H1 (cell line): ENCODE data around the gene ZMYM3. TPM values are rescaled to one million over a fixed set of nuclear protein-coding genes. Genes with fewer than 3 reads are reported as not detected.

Source experiments
- CTCF ChIA-PET: fragments of 300-600 bp; sonication (Branson Sonifier 250); formaldehyde crosslinking; loops from one replicate; lab custom pipeline; 2021; ENCODE audit not compliant: partially characterized antibody; lab: Charles Lee
- POLR2A ChIA-PET: fragments of 300-600 bp; sonication (Branson Sonifier 250); formaldehyde crosslinking; loops from one replicate; lab custom pipeline; 2021; ENCODE audit warnings: inconsistent platforms; ENCODE audit not compliant: partially characterized antibody; lab: Charles Lee
- DNase-seq, 2 experiments: peaks; one replicate each; pipeline versions ENCODE4 v3.0.0 to v3.0.0-alpha.2; 2010 to 2022; ENCODE audit warnings: low spot score in 2 of 2, low read depth in 1 of 2, mixed read lengths in 1 of 2
- FAIRE-seq: peaks from 2 replicates; lab custom pipeline; 2011; peaks lifted over from hg19 to GRCh38; lab: Jason Lieb, UNC
- H2AFZ ChIP-seq: 2 replicates; pipeline ENCODE4 v1.8.1; 2012; ENCODE audit warnings: low read length, inconsistent platforms
- H2AK5ac ChIP-seq: 2 replicates; pipeline ENCODE4 v1.6.1; 2013; ENCODE audit warnings: low read depth, low read length
- H2BK120ac ChIP-seq: replicated peaks from 2 replicates; pipeline ENCODE3; 2013; ENCODE audit warnings: low read depth, low read length, inconsistent platforms
- H2BK12ac ChIP-seq: 2 replicates; pipeline ENCODE4 v1.6.1; 2013; ENCODE audit warnings: low read depth, low read length
- H2BK15ac ChIP-seq: 2 replicates; pipeline ENCODE4 v1.6.1; 2013; ENCODE audit warnings: low read length
- H2BK20ac ChIP-seq: 2 replicates; pipeline ENCODE4 v1.6.1; 2013; ENCODE audit warnings: low read length
- H2BK5ac ChIP-seq: 2 replicates; pipeline ENCODE4 v1.6.1; 2013; ENCODE audit warnings: low read depth, low read length
- H3K14ac ChIP-seq: 2 replicates; pipeline ENCODE4 v1.6.1; 2013; ENCODE audit warnings: inconsistent platforms; ENCODE audit not compliant: insufficient read length
- H3K18ac ChIP-seq: 2 replicates; pipeline ENCODE4 v1.6.1; 2013; ENCODE audit warnings: low read length; ENCODE audit errors: extremely low read depth
- H3K23ac ChIP-seq: 2 replicates; pipeline ENCODE4 v1.6.1; 2013; ENCODE audit warnings: inconsistent platforms; ENCODE audit not compliant: insufficient read length
- H3K23me2 ChIP-seq: 2 replicates; pipeline ENCODE4 v1.6.1; 2013; ENCODE audit warnings: low read depth, low read length
- H3K27ac ChIP-seq: 2 replicates; pipeline ENCODE4 v1.6.1; 2011; ENCODE audit warnings: low read depth, low read length, inconsistent platforms
- H3K27me3 ChIP-seq, 4 experiments: replicated peaks in 1 of 4; 1 replicate in 1 of 4; 2 replicates in 3 of 4; pipeline versions ENCODE4 v1.6.1 to v1.8.1; 2011 to 2013; ENCODE audit warnings: low read length in 3 of 4, mild to moderate bottlenecking in 3 of 4, inconsistent platforms in 2 of 4, mixed read lengths in 2 of 4, moderate library complexity in 1 of 4; ENCODE audit not compliant: control insufficient read depth in 3 of 4, insufficient read depth in 3 of 4; ENCODE audit errors: extremely low read depth in 1 of 4
- H3K36me3 ChIP-seq, 4 experiments: 2 replicates each; pipeline versions ENCODE4 v1.6.1 to v1.8.1; 2011 to 2013; ENCODE audit warnings: mild to moderate bottlenecking in 4 of 4, low read length in 3 of 4, moderate library complexity in 2 of 4, control low read depth in 1 of 4, inconsistent platforms in 1 of 4; ENCODE audit not compliant: insufficient read depth in 4 of 4, control insufficient read depth in 2 of 4
- H3K4ac ChIP-seq: replicated peaks from 2 replicates; pipeline ENCODE3; 2013; ENCODE audit warnings: low read length, low read depth, mixed read lengths, inconsistent platforms; ENCODE audit not compliant: insufficient read length
- H3K4me1 ChIP-seq, 4 experiments: replicated peaks in 1 of 4; 1 replicate in 1 of 4; 2 replicates in 3 of 4; pipeline versions ENCODE4 v1.6.1 to v1.8.1; 2011 to 2013; ENCODE audit warnings: low read length in 3 of 4, inconsistent platforms in 2 of 4, mixed read lengths in 1 of 4; ENCODE audit not compliant: insufficient read depth in 4 of 4, control insufficient read depth in 3 of 4
- H3K4me2 ChIP-seq, 2 experiments: 2 replicates each; pipeline versions ENCODE4 v1.6.1 to v1.8.1; 2011 to 2013; ENCODE audit warnings: low read depth in 2 of 2, low read length in 2 of 2, control low read depth in 1 of 2, inconsistent platforms in 1 of 2, mild to moderate bottlenecking in 1 of 2; ENCODE audit not compliant: insufficient read depth in 1 of 2
- H3K4me3 ChIP-seq, 4 experiments: fragments of 200-600, 300-600 bp in 1 of 4; sonication (generic), shearing (Covaris generic), sonication (Bioruptor Twin) in 1 of 4; 2 replicates each; pipeline versions ENCODE4 v1.5.1 to v1.8.1; 2011 to 2016; ENCODE audit warnings: low read length in 4 of 4, low read depth in 3 of 4, control low read depth in 2 of 4, inconsistent platforms in 2 of 4, mild to moderate bottlenecking in 2 of 4, mixed read lengths in 1 of 4, moderate library complexity in 1 of 4; ENCODE audit not compliant: insufficient read depth in 2 of 4; ENCODE audit errors: extremely low read depth in 1 of 4
- H3K56ac ChIP-seq: replicated peaks from 2 replicates; pipeline ENCODE3; 2013; ENCODE audit warnings: low read depth, mild to moderate bottlenecking, mixed read lengths, low read length, inconsistent platforms; ENCODE audit not compliant: insufficient read length
- H3K79me1 ChIP-seq: 2 replicates; pipeline ENCODE4 v1.6.1; 2013; ENCODE audit warnings: low read depth, low read length, control low read depth
- H3K79me2 ChIP-seq, 2 experiments: 2 replicates each; pipeline versions ENCODE4 v1.6.1 to v1.8.1; 2012 to 2013; ENCODE audit warnings: low read length in 2 of 2, mild to moderate bottlenecking in 2 of 2, inconsistent platforms in 1 of 2; ENCODE audit not compliant: insufficient read depth in 2 of 2, control insufficient read depth in 1 of 2
- H3K9ac ChIP-seq, 4 experiments: replicated peaks in 1 of 4; 1 replicate in 1 of 4; 2 replicates in 3 of 4; pipeline versions ENCODE4 v1.6.1 to v1.8.1; 2011 to 2013; ENCODE audit warnings: low read depth in 3 of 4, low read length in 3 of 4, control low read depth in 2 of 4, mild to moderate bottlenecking in 2 of 4, moderate library complexity in 2 of 4, inconsistent platforms in 1 of 4; ENCODE audit errors: extremely low read depth in 1 of 4
- H3K9me3 ChIP-seq, 2 experiments: 2 replicates each; pipeline versions ENCODE4 v1.6.1 to v1.8.1; 2012 to 2013; ENCODE audit warnings: mild to moderate bottlenecking in 2 of 2, moderate library complexity in 2 of 2, control low read depth in 1 of 2, inconsistent platforms in 1 of 2, low read depth in 1 of 2, low read length in 1 of 2, mixed read lengths in 1 of 2; ENCODE audit not compliant: insufficient read depth in 2 of 2
- H4K20me1 ChIP-seq, 2 experiments: replicated peaks in 1 of 2; 2 replicates each; pipeline versions ENCODE3 to v1.8.1; 2011 to 2013; ENCODE audit warnings: inconsistent platforms in 2 of 2, low read length in 2 of 2, mild to moderate bottlenecking in 1 of 2; ENCODE audit not compliant: insufficient read depth in 2 of 2, control insufficient read depth in 1 of 2
- H4K5ac ChIP-seq: 2 replicates; pipeline ENCODE4 v1.6.1; 2013; ENCODE audit warnings: low read length, low read depth, mixed read lengths, inconsistent platforms; ENCODE audit not compliant: insufficient read length
- H4K8ac ChIP-seq: 2 replicates; pipeline ENCODE4 v1.8.0; 2013; ENCODE audit warnings: mild to moderate bottlenecking, moderate library complexity, low read length, inconsistent platforms; ENCODE audit not compliant: insufficient read depth; ENCODE audit errors: extremely low read depth
- H4K91ac ChIP-seq: replicated peaks from 2 replicates; pipeline ENCODE3; 2013; ENCODE audit warnings: low read length, mixed read lengths, inconsistent platforms; ENCODE audit not compliant: insufficient read length
- ASH2L ChIP-seq: fragments of 200-600, 300-600 bp; sonication (generic); IDR thresholded peaks from one replicate; pipeline ENCODE4 v1.7.1; 2017; ENCODE audit warnings: low read length
- BRCA1 ChIP-seq: IDR thresholded peaks from 2 replicates; pipeline ENCODE4 v1.6.1; 2012; ENCODE audit warnings: low read depth, low read length, improper control_type of control experiment
- CTBP2 ChIP-seq: IDR thresholded peaks from 2 replicates; pipeline ENCODE4 v1.7.0; 2011; ENCODE audit warnings: borderline replicate concordance, mild to moderate bottlenecking, moderate library complexity, mixed read lengths, low read length; ENCODE audit not compliant: insufficient read depth, insufficient read length
- EGR1 ChIP-seq: IDR thresholded peaks from 2 replicates; pipeline ENCODE4 v1.6.1; 2011; ENCODE audit warnings: low read depth, low read length, borderline replicate concordance
- KDM1A ChIP-seq: fragments of 200-600, 300-600 bp; sonication (generic); IDR thresholded peaks from 2 replicates; pipeline ENCODE4 v1.7.1; 2016; ENCODE audit warnings: mild to moderate bottlenecking, low read length, borderline replicate concordance
- MAFK ChIP-seq: IDR thresholded peaks from 2 replicates; pipeline ENCODE4 v1.6.1; 2012; ENCODE audit warnings: low read depth, mild to moderate bottlenecking, improper control_type of control experiment, low read length
- POLR2A ChIP-seq, 2 experiments: IDR thresholded peaks; 1 replicate in 1 of 2; 2 replicates in 1 of 2; pipeline ENCODE4 v1.6.1; 2011; ENCODE audit warnings: low read depth in 2 of 2, low read length in 2 of 2, mild to moderate bottlenecking in 2 of 2; ENCODE audit errors: control extremely low read depth in 1 of 2
- RBBP5 ChIP-seq: IDR thresholded peaks from 2 replicates; pipeline ENCODE4 v1.7.1; 2012; ENCODE audit warnings: low read depth, mild to moderate bottlenecking, inconsistent platforms, low read length, moderate library complexity, borderline replicate concordance
- WGBS, 2 experiments: shearing (Covaris generic) in 1 of 2; methylation state at CpG; one replicate each; pipeline versions ENCODE4 v1.1.6 to v1.1.7; 2013 to 2015; ENCODE audit warnings: low lambda C conversion rate in 2 of 2, mixed read lengths in 2 of 2, inconsistent platforms in 1 of 2, low coverage in 1 of 2, missing lambda C conversion rate in 1 of 2; ENCODE audit not compliant: insufficient replicate concordance in 2 of 2, insufficient coverage in 1 of 2, insufficient read length in 1 of 2; ENCODE audit errors: extremely low coverage in 1 of 2, missing lambda C conversion rate in 1 of 2; 5-methylcytosine and 5-hydroxymethylcytosine counted together
- polyA plus RNA-seq, 7 experiments: library from polyadenylated mRNA; depleted of rRNA in 3 of 7; stranded (reverse) in 5 of 7; unstranded in 2 of 7; fragments of >200 nt in 5 of 7; fragments of 200-250 nt in 2 of 7; gene quantifications; 1 replicate in 5 of 7; 2 replicates in 1 of 7; 4 replicates in 1 of 7; pipeline versions ENCODE4 v1.2.1 to v1.2.3, GENCODE V29; 2011 to 2013; ENCODE audit warnings: missing spikeins in 2 of 7, mixed read lengths in 2 of 7
- total RNA-seq: library from RNA; stranded (reverse); fragmentation: NEBNext Ultra II Directional; extraction: Animal tissue kit (Norgen Biotek cat#: 25700); gene quantifications from 2 replicates; pipeline ENCODE4 v1.2.1, GENCODE V29; 2021

ZMYM3 gene
- total and polyA plus RNA-seq, 2 of the 8 experiments (the other 6 are each of a cell fraction or from before 2014, with no cell fraction given): 56.7 to 82.0 TPM

- Histone ChIP-seq H2BK12ac (no peak overlapping the region), H3K14ac (no peak overlapping the region), H3K79me1 (no peaks in the 10 kb centered on the region), H3K36me3 (peaks cover 8 to 41% (median 25%) of the 10 kb centered on the region in 4 experiments; a peak in 7 of 8 replicates), H3K9me3 (no peaks in the 10 kb centered on the region), H4K91ac (no peak overlapping the region), H3K9ac (no peak overlapping the region), H3K23ac (no peak overlapping the region), H2BK120ac (no peak overlapping the region), H3K79me2 (no peaks in the 10 kb centered on the region), H2AK5ac (no peak overlapping the region), H3K27me3 (no peaks in the 10 kb centered on the region), H3K4me2 (no peak overlapping the region), H3K4me3 (no peak overlapping the region), H3K27ac (no peak overlapping the region), H2BK5ac (no peak overlapping the region), H2AFZ (no peak overlapping the region), H3K23me2 (no peaks in the 10 kb centered on the region), H3K18ac (no peak overlapping the region), H4K20me1 (peaks cover 5 to 9% of the 10 kb centered on the region in 2 experiments), H4K5ac (no peak overlapping the region), H3K56ac (no peak overlapping the region), H4K8ac (no peak overlapping the region), H2BK15ac (no peak overlapping the region), H2BK20ac (no peak overlapping the region), H3K4ac (no peak overlapping the region), H3K4me1 (no peaks in the 10 kb centered on the region)
- TF ChIP-seq ASH2L: no peak
- no peak for TF ChIP-seq CTBP2
- TF ChIP-seq MAFK: no peak
- TF ChIP-seq BRCA1: no peak
- TF ChIP-seq KDM1A: no peak
- no peak for TF ChIP-seq RBBP5
- no peak for TF ChIP-seq POLR2A (IDR thresholded peaks at IDR 0.05; ENCODE audit: control extremely low read depth in 1 of 2, low read depth in 2 of 2, low read length in 2 of 2)
- TF ChIP-seq EGR1: no peak
- DNase-seq (no peak), FAIRE-seq (no peak)
- CTCF ChIA-PET: no interaction called here
- 94% methylated on average over 5 of the region's 5 CpGs; no CpG with 5 or more reads in 1 of the 2 experiments for WGBS, 2 experiments
- POLR2A ChIA-PET: interaction anchor here (1.0 to 18.0 kb wide), 6 partner anchors 10 to 279 kb away, joined by 3 to 215 read pairs (median 10); partner anchors contain the start of genes NONO, TAF1 and ZMYM3
These were observed 48.7 kb upstream of the ZMYM3 start for GRCh38 chrX:71302461-71303213.
